CD14-positive monocyte (primary cell): ENCODE data around the gene TBC1D7. TPM values are rescaled to one million over a fixed set of nuclear protein-coding genes. Genes with fewer than 3 reads are reported as not detected.

Source experiments
- DNase-seq, 3 donors: peaks; one replicate each; pipeline ENCODE4 v3.0.0-alpha.2; 2011 to 2022
- H2AFZ ChIP-seq: 2 replicates; pipeline ENCODE4 v1.6.0; 2012; ENCODE audit warnings: mild to moderate bottlenecking, low read depth, low read length, inconsistent platforms; ENCODE audit not compliant: insufficient read depth, poor library complexity, severe bottlenecking
- H3K27ac ChIP-seq, 2 donors: 1 replicate in 1 of 2; 2 replicates in 1 of 2; pipeline ENCODE4 v1.5.1; 2012 to 2013; ENCODE audit warnings: low read length in 2 of 2, control low read depth in 1 of 2, inconsistent platforms in 1 of 2, low read depth in 1 of 2, mild to moderate bottlenecking in 1 of 2
- H3K27me3 ChIP-seq, 2 donors: one replicate each; pipeline versions ENCODE4 v1.6.0 to v1.6.1; 2011 to 2013; ENCODE audit warnings: low read length in 2 of 2; ENCODE audit not compliant: control insufficient read depth in 2 of 2, insufficient read depth in 2 of 2
- H3K36me3 ChIP-seq, 2 donors: replicated peaks in 1 of 2; 1 replicate in 1 of 2; 2 replicates in 1 of 2; pipeline versions ENCODE4 v1.5.1 to v1.6.1; 2012 to 2013; ENCODE audit warnings: low read length in 2 of 2, control low read depth in 1 of 2, inconsistent platforms in 1 of 2, mild to moderate bottlenecking in 1 of 2; ENCODE audit not compliant: insufficient read depth in 2 of 2, control insufficient read depth in 1 of 2
- H3K4me1 ChIP-seq, 2 donors: 1 replicate in 1 of 2; 2 replicates in 1 of 2; pipeline versions ENCODE4 v1.5.1 to v1.6.1; 2012 to 2013; ENCODE audit warnings: low read length in 2 of 2, control low read depth in 1 of 2, inconsistent platforms in 1 of 2, mild to moderate bottlenecking in 1 of 2, moderate library complexity in 1 of 2; ENCODE audit not compliant: insufficient read depth in 2 of 2, control insufficient read depth in 1 of 2
- H3K4me2 ChIP-seq: replicated peaks from 2 replicates; pipeline ENCODE3; 2012; ENCODE audit warnings: low read length, moderate library complexity, mild to moderate bottlenecking; ENCODE audit not compliant: poor library complexity, severe bottlenecking; ENCODE audit errors: extremely low read depth
- H3K4me3 ChIP-seq, 3 experiments: fragments of 200-600 bp in 1 of 3; sonication (generic) in 1 of 3; replicated peaks in 1 of 3; 1 replicate in 2 of 3; 2 replicates in 1 of 3; pipeline ENCODE4 v1.5.1; 2011 to 2013; ENCODE audit warnings: low read length in 3 of 3, mild to moderate bottlenecking in 3 of 3, control low read depth in 2 of 3, low read depth in 2 of 3, inconsistent platforms in 1 of 3, moderate library complexity in 1 of 3
- H3K79me2 ChIP-seq: 2 replicates; pipeline ENCODE4 v1.6.0; 2012; ENCODE audit warnings: mild to moderate bottlenecking, control low read depth, inconsistent platforms, low read length, moderate library complexity; ENCODE audit not compliant: insufficient read depth
- H3K9ac ChIP-seq: 2 replicates; pipeline ENCODE4 v1.6.0; 2017; ENCODE audit warnings: low read length, mild to moderate bottlenecking; ENCODE audit not compliant: insufficient read depth, poor library complexity, severe bottlenecking
- H3K9me3 ChIP-seq, 2 donors: replicated peaks in 1 of 2; 1 replicate in 1 of 2; 2 replicates in 1 of 2; pipeline versions ENCODE4 v1.5.1 to v1.6.1; 2012 to 2013; ENCODE audit warnings: low read length in 2 of 2, control low read depth in 1 of 2; ENCODE audit not compliant: control insufficient read depth in 1 of 2, insufficient read depth in 1 of 2
- H4K20me1 ChIP-seq: 2 replicates; pipeline ENCODE4 v1.6.0; 2012; ENCODE audit warnings: mild to moderate bottlenecking, low read length, control low read depth, moderate library complexity; ENCODE audit not compliant: insufficient read depth
- H3K27ac Mint-ChIP-seq, 7 donors: one replicate each; pipeline ENCODE4 v1.8.0; 2020; ENCODE audit warnings: mild to moderate bottlenecking in 7 of 7, mixed read lengths in 7 of 7, moderate library complexity in 6 of 7, inconsistent platforms in 2 of 7
- H3K27me3 Mint-ChIP-seq, 3 donors: one replicate each; pipeline ENCODE4 v1.8.0; 2021 to 2022; ENCODE audit warnings: low read depth in 3 of 3, mild to moderate bottlenecking in 3 of 3, mixed read lengths in 3 of 3, moderate library complexity in 3 of 3, inconsistent platforms in 1 of 3
- H3K36me3 Mint-ChIP-seq, 2 donors: one replicate each; pipeline ENCODE4 v1.8.0; 2020; ENCODE audit warnings: mixed read lengths in 2 of 2, inconsistent platforms in 1 of 2, mild to moderate bottlenecking in 1 of 2
- H3K4me1 Mint-ChIP-seq: one replicate; pipeline ENCODE4 v1.8.0; 2020; ENCODE audit warnings: mild to moderate bottlenecking, mixed read lengths
- H3K4me3 Mint-ChIP-seq, 2 donors: one replicate each; pipeline ENCODE4 v1.8.0; 2020; ENCODE audit warnings: mild to moderate bottlenecking in 2 of 2, mixed read lengths in 2 of 2, moderate library complexity in 1 of 2
- H3K9me3 Mint-ChIP-seq, 7 donors: one replicate each; pipeline ENCODE4 v1.8.0; 2020 to 2022; ENCODE audit warnings: mixed read lengths in 7 of 7, mild to moderate bottlenecking in 6 of 7, moderate library complexity in 6 of 7, inconsistent platforms in 2 of 7
- CTCF ChIP-seq: fragments of 200-600 bp; IDR thresholded peaks from one replicate; pipeline ENCODE4 v1.8.0; 2022; ENCODE audit warnings: antibody characterized with exemption, mild to moderate bottlenecking
- WGBS: methylation state at CpG from one replicate; pipeline ENCODE4 v1.1.5; 2013; ENCODE audit warnings: missing lambda C conversion rate; ENCODE audit not compliant: insufficient coverage; 5-methylcytosine and 5-hydroxymethylcytosine counted together
- intact Hi-C, 2 donors: fragments of 100-400 bp; cut with micrococcal nuclease; formaldehyde crosslinking; loops; one replicate each; pipeline versions ENCODE4 v1.15.0 to v1.15.1; 2023
- polyA plus RNA-seq, 3 donors: library from polyadenylated mRNA; depleted of rRNA in 1 of 3; unstranded in 2 of 3; stranded (reverse) in 1 of 3; fragments of 300-500 nt in 2 of 3; fragments of >200 nt in 1 of 3; fragmentation: Illumina TruSeq in 2 of 3; gene quantifications; 1 replicate in 2 of 3; 2 replicates in 1 of 3; pipeline ENCODE4 v1.2.3, GENCODE V29; 2012 to 2021

TBC1D7 gene
- polyA plus RNA-seq, 3 donors: 12.2 to 34.3 (median 34.3) TPM

- Histone ChIP-seq H4K20me1 (no peaks in the 10 kb centered on the region), H3K9ac (no peak overlapping the region), H3K79me2 (no peaks in the 10 kb centered on the region), H3K27me3 (no peaks in the 10 kb centered on the region), H3K27ac (no peak overlapping the region), H3K4me2 (no peak overlapping the region), H3K36me3 (peaks cover 66 to 90% of the 10 kb centered on the region in 2 donors), H3K4me1 (no peaks in the 10 kb centered on the region), H3K4me3 (no peak overlapping the region), H3K9me3 (no peaks in the 10 kb centered on the region), H2AFZ (no peak overlapping the region)
- Mint-ChIP-seq H3K27me3 (no peaks in the 10 kb centered on the region), H3K4me3 (no peak overlapping the region), H3K4me1 (no peaks in the 10 kb centered on the region), H3K9me3 (peaks cover 0 to 1% (median 0%) of the 10 kb centered on the region in 7 donors), H3K27ac (peak overlapping the region in 2 of 7 donors; percentile 43 to 54), H3K36me3 (peaks cover 85 to 91% of the 10 kb centered on the region in 2 donors)
- intact Hi-C loops: no loop called here
- WGBS: 97% methylated on average over 4 of the region's 5 CpGs
- TF ChIP-seq CTCF: no peak
- no peak for DNase-seq
Measured at GRCh38 chr6:13315896-13316295, 12.4 kb downstream of the TBC1D7 start.

DNA sequence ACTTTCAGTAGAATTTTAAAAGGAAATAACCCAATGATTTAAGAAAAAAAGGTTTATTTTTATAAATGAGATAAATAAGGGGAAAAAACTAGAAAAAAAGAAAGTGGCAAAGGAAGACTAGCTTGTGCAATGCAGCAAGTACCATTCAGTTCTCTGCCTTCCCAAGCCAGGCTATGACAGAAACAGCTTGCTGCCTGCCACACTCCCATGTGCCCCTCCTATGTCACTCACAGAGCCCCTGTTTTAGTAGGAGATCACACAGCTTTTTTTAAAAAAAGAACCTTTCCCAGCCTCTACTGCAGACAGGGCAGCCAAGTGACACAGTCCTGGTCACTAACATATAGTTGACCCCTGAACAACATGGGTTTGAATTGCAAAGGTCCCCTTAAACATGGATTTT is 13.5 kb downstream of the TBC1D7 start:
- no peaks in the 10 kb centered on the region for H3K9me3 Mint-ChIP-seq
- Histone ChIP-seq H3K27me3 (no peaks in the 10 kb centered on the region), H2AFZ (no peak overlapping the region), H3K4me2 (no peak overlapping the region), H3K36me3 (peaks cover 56 to 81% of the 10 kb centered on the region in 2 donors), H3K4me1 (no peaks in the 10 kb centered on the region), H3K79me2 (no peaks in the 10 kb centered on the region), H3K9ac (no peak overlapping the region), H3K4me3 (no peak overlapping the region), H3K9me3 (no peaks in the 10 kb centered on the region), H4K20me1 (no peaks in the 10 kb centered on the region), H3K27ac (no peak overlapping the region)
- no peak for DNase-seq
- peaks cover 77 to 82% of the 10 kb centered on the region in 2 donors for H3K36me3 Mint-ChIP-seq
- TF ChIP-seq CTCF: no peak
- H3K27ac Mint-ChIP-seq: peak overlapping the region in 2 of 7 donors; percentile 19 to 28
- intact Hi-C loops: no loop called here
- H3K4me1 Mint-ChIP-seq: no peaks in the 10 kb centered on the region
- H3K4me3 Mint-ChIP-seq: no peak overlapping the region
- H3K27me3 Mint-ChIP-seq: no peaks in the 10 kb centered on the region
